Effector CD8-positive, alpha-beta T cell (primary cell): Measurements from ENCODE around the gene TMEM63C.
A peak's percentile ranks its signal among the peaks of the same experiment; 100 is the strongest.

Experiments
- DNase-seq: peaks from one replicate; lab custom pipeline; 2025; lab: John Stamatoyannopoulos, UW

The TMEM63C gene

DNA sequence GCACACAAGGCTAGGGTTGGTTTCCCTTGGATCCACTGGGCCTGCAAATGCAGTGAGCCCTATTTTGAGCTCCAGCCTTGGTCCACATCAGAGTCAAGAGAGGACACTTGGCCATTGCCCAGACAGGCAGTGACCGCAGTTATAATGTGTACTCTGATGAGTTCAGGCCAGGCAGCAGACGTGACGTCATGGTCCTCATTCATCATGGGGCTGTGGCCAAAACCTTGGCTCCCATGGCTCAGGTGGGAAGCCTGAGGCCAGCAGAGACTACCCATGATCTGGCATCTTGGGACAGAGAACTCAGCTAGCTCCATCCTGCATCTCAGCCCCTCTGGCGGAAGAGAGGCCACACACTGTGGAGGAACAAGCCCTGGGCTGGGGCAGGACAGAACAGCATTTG lies 16.4 kb downstream of the TMEM63C start:
- DNase-seq: no peak

DNA sequence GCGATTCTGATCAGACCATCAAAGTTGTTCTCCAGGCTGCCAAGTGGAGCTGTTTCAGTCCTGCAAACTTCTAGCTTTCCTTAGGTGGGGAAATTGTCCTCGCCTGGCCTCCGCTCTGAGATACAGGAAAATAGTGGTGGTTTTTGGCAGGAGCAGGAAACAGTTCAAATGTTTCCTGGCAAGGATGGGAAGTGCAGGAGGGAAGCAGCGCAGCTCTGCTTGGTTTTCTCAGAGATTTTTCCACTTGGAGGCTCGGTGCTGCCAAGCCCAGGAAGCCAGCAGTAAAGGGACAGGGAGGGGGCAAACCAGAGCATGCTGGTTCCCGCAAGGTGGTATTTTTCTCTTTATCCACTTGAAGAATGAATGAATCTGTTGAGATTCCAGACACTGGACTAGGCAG lies 17.0 kb downstream of the TMEM63C start:
- DNase-seq: no peak

DNA sequence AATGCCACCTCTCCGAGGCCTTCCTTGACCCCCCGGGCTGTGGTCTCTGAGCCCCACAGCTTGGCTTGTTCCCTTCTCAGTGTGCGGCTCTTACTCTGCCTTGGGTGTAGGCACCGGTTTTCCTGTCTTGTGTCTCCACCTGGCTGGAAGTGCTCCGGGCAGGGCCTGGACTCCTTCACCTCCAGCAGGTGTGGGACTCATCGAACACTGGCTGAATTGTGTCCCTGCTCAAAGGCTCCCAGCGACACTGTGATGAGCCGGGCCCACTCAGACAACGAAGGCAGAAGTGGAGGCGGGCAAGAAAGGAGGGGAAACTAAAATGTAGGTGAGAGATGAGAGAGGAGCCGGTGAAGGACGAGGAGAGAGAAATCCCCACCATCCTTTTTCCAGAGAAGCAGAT lies 18.0 kb downstream of the TMEM63C start:
- DNase-seq: no peak

DNA sequence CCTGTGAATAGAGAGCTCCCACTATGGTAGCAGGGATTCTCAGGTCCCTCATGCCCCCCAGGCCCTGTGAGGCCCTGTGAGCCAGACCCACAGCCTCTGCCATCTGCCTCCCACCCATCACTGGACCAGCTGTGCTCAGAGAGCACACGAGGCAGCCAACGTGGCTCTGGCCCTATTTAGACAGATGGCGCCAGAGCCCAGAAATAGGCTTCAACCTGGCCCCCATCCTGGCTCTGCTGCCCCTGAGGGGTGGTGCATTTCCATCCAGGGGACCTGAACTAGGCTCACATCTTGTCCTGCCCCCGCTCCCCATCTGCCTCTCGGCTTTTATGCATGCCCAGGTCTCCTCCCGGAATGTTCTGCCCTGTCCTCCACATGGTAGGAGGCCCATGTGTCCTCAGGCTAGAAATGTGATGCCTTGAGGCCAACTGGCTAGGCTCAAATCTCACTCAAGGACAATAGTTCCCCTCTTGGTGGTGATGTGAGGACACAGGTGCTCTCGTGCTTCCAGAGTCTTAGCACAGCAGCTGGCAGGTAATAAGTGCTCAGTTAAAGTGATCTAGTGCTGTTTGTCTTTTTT lies 18.9 kb downstream of the TMEM63C start:
- no peak for DNase-seq

DNA sequence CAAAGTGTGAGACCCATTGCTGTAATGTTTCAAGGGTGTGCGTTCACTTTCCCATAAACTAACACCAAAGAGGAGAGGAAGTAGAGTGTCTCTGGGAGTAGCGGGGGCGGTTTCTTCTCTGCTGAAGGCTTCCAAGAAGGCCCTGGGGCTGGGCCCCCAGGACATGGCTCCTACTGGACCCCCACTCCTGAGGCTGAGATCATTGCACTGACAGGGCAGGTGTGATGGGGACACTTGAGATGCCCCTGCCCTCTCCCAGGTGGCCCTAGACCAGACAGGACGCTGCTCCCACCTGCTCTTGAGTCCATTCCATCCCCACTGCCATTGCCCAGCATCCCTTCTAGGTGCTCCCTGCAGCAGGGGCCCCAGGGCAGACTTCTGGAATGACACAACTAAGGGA lies 20.1 kb downstream of the TMEM63C start:
- no peak for DNase-seq

DNA sequence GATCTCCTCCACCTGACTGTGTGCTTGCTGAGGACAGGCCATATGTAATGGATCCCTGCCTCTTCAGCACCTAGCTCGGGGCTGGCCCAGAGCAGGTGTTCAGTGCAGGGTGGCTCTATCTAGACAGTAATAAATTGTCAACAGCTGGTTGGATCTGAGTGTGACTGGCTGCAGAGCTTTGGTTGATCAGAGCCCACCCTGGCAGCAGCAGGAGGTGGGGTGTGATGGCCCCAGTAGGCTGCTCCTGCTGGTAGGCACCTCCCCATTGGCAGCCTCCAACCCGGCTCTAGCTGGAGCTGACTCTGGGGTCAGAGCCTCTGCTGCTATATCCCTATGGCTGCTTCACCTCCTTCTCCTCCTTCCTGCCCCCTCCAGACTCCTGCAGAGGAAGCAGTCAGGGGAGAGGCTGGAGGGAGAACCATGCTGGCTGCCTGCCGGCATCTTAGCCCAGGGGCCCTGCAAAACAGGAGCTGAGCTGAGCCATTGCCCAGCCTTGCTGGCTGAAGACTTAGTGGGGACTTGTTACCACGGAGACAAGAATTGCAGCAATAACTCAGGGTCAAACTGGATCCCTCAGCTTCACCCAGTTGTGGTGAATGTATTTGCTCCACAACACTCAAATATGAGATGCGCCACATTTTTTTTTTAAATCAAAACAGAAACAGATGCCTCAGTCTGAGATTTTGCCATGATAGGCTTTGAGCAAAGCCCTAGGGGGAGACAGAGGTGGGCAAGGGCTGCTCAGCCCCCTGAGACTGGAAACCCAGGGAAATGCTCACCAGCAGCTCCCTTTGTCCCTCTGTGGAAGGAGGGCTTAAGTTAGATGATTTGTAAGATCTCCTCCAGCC lies 22.2 kb downstream of the TMEM63C start:
- no peak for DNase-seq

DNA sequence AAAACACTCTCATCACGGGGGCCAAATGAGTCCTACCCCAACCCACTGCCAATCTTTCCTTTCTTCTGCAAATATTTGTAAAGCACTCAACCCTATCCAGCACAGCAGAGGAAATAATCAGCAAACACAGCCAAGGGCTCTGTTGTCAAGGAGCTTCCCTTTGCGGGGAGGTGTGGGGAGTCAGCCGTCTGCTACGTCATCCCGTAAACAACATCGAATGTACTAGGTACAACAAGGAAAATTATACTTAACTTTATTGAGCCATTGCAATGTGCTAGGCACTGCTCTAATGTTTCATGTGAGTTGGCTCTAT lies 22.8 kb downstream of the TMEM63C start:
- DNase-seq: no peak

DNA sequence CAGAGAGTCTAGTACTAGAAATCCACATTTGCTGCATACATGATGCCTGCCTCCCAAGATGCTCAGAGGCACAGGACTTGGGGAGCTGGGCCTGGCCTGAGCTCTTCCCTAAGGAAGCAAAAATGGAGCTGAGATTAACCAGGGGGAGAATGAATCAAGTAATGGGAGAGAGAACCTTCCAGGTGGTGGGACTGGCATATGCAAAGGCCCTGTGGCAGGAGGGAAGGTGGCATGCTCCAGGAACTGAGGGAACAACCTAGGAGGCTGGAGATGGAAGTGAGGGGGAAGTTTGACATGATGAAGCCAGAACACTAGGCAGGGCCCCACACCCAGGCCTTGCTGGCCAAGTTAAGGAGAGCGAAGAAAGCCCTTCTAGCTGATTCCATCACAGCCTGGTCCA lies 23.3 kb downstream of the TMEM63C start:
- no peak for DNase-seq

DNA sequence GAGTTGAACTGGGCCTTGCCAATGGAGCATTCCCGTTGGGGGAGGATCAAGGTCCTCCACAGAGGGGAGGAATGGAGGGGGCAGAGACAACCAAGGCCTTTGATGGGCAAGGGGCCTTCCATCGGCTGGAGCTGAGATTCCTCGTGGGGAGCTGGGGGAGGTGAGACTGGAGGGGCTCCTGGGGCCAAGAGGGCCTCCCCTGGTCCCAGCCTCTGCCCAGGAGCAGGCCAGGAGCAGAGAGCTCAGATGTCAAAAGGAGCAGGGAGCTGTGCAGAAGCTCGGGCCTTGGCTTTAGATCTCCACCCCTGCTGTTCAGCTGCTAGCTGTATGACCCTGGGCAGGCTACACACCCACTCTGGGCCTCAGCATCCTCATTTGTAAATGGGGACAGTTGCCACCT lies 24.0 kb downstream of the TMEM63C start:
- no peak for DNase-seq

DNA sequence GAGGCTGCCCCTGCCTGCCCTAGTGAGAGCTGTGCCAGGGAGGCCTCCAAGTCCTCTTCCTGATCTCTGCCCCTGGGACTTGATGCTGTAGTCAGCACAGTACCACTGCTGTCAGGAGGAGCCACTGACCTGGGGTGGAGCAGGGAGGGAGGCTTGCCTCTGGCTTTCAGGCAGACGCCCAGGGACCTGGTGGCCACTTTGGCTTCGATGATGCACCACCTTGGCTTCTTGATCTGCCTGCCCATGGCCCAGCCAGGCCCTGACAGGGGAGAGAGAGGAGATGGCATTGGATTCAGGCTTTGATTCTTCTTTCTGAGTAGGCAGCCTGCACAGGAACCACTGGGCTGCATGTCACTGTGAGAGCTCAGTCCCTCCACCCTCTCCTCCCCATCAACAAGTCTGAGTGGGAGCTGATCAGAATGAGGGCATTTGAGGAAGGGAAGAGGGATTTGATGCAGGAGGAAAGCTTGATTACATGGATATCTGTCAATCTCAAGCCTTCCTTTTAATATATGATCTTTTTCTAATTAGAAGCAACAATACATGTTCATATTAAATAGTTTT lies 24.7 kb downstream of the TMEM63C start:
- no peak for DNase-seq

DNA sequence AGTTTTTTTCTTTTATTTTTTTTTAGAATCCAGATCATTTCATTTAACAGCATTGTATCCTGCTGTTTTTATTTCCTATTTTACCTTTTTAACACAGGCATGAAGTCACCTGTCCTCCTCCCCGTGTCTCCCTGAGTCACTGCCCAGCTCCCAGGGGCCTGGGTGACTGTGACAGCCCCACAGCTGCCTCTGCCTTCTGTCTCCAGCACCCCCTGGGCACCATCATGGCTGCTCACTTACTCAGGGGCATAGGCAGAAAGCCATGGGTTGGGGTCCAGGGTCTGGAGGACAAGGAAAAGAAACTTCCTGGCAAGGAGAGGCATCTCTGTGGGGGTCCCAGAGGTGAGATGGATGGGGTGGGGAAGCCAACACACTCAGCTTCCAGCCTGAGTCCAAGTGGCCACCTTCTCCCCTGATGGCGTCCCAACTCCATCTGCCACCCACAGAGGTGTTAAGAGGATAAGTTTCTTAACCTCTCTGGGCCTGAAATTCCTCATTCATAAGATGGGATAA lies 25.3 kb downstream of the TMEM63C start:
- no peak for DNase-seq

DNA sequence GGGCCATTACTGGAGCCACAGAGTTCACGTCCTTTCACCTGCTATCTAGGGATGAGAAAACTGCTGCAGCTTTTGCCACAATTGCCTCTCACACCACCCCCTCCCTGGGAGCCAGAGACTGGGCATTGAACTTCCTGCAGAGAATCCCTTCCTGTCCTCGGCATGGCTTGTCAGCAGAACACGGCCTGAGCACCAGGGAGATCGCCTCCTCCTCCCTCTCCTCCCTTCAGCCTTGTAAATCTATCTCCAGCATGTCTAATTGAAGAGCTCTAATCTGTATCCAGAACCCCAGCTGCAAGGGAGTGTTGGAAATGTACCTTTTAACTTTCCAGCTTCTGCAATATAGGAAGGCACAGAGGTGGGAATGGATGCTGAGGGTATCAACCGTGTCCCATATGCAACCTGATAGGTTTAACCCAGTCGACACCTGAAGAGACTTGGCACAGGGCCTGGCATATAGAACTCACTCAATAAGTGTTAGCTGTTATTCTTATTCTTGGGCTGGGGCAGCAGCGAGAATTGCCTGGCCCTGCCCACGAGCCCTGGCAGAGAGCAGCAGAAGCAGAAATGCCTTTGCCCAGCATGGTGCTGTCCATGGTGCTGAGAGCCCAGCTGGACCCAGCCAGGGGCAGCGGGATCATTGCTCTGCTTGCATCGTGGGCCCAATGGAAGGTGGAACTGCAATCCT lies 26.8 kb downstream of the TMEM63C start:
- peak; percentile 5 for DNase-seq

DNA sequence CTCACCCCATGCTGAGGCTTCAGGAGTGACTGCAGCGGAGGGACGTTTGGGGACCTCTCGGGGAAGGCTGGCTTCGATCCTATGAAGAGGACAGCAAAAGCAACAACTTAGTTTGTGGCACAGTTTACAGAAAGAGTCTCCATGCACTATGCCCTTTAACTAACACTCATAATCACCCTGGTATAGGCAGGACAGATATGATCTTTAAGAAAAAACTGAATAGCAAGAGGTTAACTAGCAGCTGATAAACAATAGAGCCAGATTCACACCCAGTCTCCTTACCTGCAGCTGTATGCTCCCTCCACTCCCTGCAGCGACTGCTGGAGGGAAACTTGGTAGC lies 27.4 kb downstream of the TMEM63C start:
- DNase-seq: no peak

DNA sequence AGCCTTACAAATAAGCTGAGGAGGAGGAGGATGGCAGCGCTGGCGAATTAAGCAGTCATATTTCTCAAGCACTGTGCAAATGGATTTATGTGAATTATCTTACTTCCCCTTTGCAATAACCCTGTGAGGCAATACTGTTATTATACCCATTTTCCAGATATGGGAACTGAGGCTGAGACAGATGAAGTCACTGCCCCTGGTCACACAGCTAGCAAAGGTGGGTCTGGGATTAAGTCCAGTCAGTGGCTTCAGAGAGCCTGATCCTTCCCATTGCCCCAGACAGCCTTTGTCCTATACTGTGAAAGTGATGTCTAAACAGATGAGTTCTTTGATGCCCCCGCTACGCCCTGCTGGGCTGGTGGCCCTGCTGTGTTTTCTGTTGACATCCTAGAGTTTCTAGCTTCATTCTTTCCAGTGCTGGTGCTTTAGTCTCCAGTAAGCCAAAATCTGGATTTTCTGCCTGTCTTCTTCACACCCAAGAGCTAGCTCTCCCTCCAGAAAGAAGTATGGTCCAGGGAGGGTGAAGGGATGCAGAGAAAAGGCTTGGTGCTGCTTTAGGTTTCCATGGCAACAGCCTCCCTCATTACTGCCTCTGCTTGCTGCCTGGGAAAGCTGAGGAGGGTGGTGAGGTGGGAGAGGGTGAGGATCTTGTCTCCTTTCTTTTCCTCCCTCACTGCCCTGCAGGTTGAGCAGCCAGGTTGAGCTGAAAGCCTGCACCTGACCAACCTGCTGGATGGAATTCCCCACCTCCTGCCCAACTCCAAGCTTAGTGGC lies 30.7 kb downstream of the TMEM63C start:
- DNase-seq: no peak

DNA sequence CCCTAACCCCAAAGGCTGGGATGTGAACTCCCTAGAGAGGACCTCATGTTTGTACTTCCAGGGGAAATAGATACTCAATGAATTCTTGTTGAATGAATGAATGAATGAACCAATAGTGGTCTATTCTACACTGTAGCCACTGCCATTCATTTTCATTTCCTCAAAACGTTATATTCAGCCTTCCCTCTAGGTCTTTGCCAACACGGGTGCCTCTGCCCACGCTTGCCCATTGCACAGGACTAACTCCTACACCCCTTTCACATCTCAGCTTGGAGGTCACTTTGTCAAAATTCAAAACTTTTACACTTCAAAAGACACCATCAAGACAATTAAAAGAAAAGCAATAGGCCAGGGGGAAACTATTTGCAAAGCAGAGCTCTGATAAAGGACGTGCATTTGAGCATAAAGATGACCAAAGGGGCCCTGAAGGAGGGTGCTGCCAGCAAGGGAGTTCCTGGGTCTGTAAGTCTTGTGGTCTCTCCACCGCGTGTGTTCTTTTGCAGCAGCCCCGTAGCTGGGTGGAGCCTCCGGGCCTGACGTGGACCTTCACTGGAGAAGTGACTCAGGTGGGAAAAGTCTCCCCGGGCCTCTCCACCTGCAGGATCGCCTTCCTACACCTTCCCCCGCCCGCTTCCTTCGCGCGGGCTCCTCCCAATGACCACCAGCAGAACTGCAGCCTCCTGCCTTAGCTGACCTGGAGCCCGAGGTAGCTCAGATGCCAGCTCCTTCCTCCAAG lies 31.5 kb downstream of the TMEM63C start:
- no peak for DNase-seq

DNA sequence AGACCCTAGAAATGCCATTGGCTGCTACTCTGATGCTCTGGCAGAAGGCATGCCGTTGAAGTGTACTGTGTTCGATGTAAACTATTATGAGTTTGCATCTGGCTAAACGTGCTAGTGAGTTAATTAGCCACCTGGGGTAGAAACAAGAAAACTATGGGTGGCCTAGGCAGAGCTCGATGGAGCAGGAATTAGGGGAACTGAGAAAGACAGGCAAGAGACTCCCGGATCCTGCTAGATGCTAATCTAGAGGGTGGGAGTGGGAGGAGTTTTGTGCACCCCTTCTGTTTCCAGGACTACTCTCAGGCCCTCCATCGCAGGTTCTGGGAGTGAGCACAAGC lies 32.0 kb downstream of the TMEM63C start:
- DNase-seq: no peak

DNA sequence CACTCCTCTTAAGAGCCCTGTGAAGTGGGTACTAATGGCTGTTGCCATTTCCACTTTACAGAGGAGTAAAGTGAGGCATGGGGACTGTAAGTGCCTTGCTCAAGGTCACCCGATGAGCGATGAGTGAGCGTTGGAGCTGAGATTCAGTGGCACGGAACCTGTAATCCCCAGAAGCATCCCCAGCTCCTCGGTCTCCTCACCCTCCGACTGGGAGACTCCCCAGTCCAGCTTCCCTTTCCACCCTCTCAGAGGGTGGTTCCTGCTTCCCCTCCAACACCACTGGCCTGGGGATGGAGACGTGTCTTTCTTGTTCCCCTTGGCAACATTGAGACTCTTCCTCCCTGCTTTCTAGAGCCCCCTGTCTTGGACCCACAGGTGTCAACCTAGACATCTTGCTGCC lies 32.6 kb downstream of the TMEM63C start:
- no peak for DNase-seq

DNA sequence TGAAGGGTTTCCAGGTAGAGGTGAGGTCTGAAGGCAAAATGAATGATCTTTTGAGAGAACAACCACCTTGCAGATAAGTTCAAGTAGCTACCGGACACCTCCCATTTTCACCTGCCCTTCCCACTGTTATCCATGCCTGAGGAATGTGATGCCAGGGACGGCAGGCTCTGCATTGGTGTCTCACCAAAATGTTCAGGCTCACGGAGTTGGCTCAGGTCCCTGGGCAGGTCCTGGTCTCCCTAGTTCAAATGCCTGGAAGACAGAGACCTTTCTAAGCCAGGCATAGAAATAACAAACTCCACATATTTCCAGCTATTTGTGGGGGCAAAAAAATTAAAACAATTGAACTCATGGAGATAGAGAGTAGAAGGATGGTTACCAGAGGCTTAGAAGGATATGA lies 36.0 kb downstream of the TMEM63C start:
- no peak for DNase-seq

DNA sequence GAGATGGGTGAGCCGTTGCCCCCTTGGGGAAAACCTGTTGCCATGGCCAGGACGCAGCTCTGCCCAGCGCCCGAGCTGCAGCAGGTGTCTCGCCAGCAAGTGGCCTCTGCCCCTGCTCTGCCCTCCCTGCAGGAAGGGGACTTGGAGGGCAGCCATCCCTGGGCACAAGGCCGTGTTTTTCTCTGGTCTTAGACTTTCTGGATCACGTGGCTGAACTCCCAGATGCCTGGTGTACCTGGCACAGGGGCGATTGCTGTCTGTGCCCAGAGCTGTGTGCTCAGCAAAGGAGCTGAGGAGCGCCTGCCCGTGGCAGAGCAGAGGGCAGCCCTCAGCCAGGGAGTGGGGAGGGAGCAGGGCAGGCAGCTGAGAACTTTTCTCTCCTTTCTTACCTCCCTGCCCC lies 38.0 kb downstream of the TMEM63C start:
- DNase-seq: no peak

DNA sequence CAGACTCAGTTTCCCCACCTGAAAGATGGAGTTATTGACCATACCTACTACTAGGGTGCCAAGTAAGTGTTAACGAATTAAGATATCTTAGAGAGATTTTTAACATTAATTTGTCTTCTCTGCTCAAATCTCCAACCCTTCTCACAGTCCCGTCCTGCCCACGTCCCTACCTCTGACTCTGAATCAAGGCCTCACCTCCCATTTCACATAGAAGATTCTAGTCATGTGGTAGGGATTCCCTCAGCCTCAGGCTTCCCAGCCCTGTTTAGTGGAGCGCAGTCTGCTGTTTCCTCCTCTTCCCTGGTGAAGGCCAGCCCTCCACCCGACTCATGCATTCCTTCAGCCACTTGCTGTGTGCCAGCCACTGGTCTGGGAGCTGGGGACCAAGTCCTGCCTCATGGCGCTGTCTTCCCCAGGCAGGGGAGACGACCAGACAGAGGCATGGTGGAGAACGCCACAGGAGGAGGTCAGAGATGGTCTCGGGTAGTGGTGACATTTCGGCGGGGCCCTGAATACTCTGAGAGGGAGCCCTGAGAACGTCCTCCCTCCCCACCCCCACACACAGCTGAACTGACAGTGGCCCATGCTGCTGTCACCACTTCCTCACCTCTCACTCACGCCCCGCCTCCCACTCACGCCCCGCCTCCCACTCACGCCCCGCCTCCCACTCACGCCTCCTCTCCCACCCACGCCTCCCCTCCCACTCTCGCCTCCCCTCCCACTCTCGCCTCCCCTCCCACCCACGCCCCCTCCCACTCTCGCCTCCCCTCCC lies 38.8 kb downstream of the TMEM63C start:
- no peak for DNase-seq
